K562 (cell line): Measurements from ENCODE around the gene LEPR. TPM values are rescaled to one million over a fixed set of nuclear protein-coding genes. Genes with fewer than 3 reads are reported as not detected.

ENCODE experiments used
- ATAC-seq: fragments of 200-7000 bp; cut with Tn5 transposase; 3 replicates; pipeline ENCODE4 v1.9.1; 2020; ENCODE audit warnings: moderate library complexity
- BruUV-seq: library from RNA; stranded (reverse); fragments of 400-500 nt; replicated peaks from 2 replicates; lab custom pipeline; 2021; lab: Mats Ljungman, UMichigan
- CTCF ChIA-PET: fragments of 300-600 bp; formaldehyde crosslinking; extraction: SDS; loops from one replicate; lab custom pipeline; 2021; ENCODE audit warnings: low intra/inter-chr PET ratio; lab: Yijun Ruan, JAX
- POLR2A ChIA-PET: fragments of 300-600, 350-650 bp; sonication (Branson Sonifier 250); formaldehyde crosslinking; extraction: SDS; loops from one replicate; lab custom pipeline; 2021; ENCODE audit warnings: antibody characterized with exemption, inconsistent platforms; lab: Yijun Ruan, JAX
- DNase-seq, 4 experiments: peaks; one replicate each; pipeline versions ENCODE4 v3.0.0 to v3.0.0-alpha.2; 2011 to 2018; ENCODE audit warnings: low spot score in 3 of 4, mixed read lengths in 3 of 4; ENCODE audit errors: extremely low read depth in 1 of 4
- FAIRE-seq: peaks from 2 replicates; lab custom pipeline; 2011; peaks lifted over from hg19 to GRCh38; lab: Jason Lieb, UNC
- H2AFZ ChIP-seq: 2 replicates; pipeline ENCODE4 v1.6.0; 2011; ENCODE audit warnings: low read depth, low read length, control low read depth, inconsistent platforms
- H3K27ac ChIP-seq: fragments of 200-600 bp; 3 replicates; pipeline ENCODE4 v1.8.0; 2011; ENCODE audit warnings: low read depth, mild to moderate bottlenecking, control low read depth, inconsistent platforms, low read length, moderate library complexity, mixed read lengths; ENCODE audit errors: extremely low read depth
- H3K27me3 ChIP-seq, 2 experiments: fragments of 300-600 bp in 1 of 2; 2 replicates in 1 of 2; 3 replicates in 1 of 2; pipeline versions ENCODE4 v1.6.0 to v1.8.0; 2011; ENCODE audit warnings: inconsistent platforms in 2 of 2, low read length in 2 of 2, mild to moderate bottlenecking in 1 of 2, mixed read lengths in 1 of 2, moderate library complexity in 1 of 2; ENCODE audit not compliant: control insufficient read depth in 2 of 2, insufficient read depth in 2 of 2
- H3K36me3 ChIP-seq: fragments of 300-600 bp; 3 replicates; pipeline ENCODE4 v1.8.0; 2011; ENCODE audit warnings: mild to moderate bottlenecking, low read length, inconsistent platforms; ENCODE audit not compliant: control insufficient read depth, insufficient read depth
- H3K4me1 ChIP-seq, 2 experiments: fragments of 200-600 bp in 1 of 2; replicated peaks in 1 of 2; 2 replicates in 1 of 2; 3 replicates in 1 of 2; pipeline versions ENCODE4 v1.5.1 to v1.8.0; 2011; ENCODE audit warnings: inconsistent platforms in 2 of 2, low read length in 2 of 2, mild to moderate bottlenecking in 1 of 2, mixed read lengths in 1 of 2, moderate library complexity in 1 of 2; ENCODE audit not compliant: control insufficient read depth in 2 of 2, insufficient read depth in 2 of 2
- H3K4me2 ChIP-seq: 2 replicates; pipeline ENCODE4 v1.6.1; 2011; ENCODE audit warnings: low read length, control low read depth, inconsistent platforms, mixed read lengths; ENCODE audit not compliant: insufficient read depth
- H3K4me3 ChIP-seq: fragments of 200-600 bp; sonication (generic), shearing (Covaris generic); 2 replicates; pipeline ENCODE4 v1.5.1; 2016; ENCODE audit warnings: control low read depth, inconsistent platforms
- H3K79me2 ChIP-seq: fragments of 200-600 bp; 3 replicates; pipeline ENCODE4 v1.8.0; 2011; ENCODE audit warnings: low read length, inconsistent platforms; ENCODE audit not compliant: control insufficient read depth, insufficient read depth
- H3K9ac ChIP-seq, 2 experiments: 2 replicates each; pipeline versions ENCODE4 v1.6.0 to v1.6.1; 2011; ENCODE audit warnings: low read depth in 2 of 2, low read length in 2 of 2, control low read depth in 1 of 2, inconsistent platforms in 1 of 2, mild to moderate bottlenecking in 1 of 2, mixed read lengths in 1 of 2; ENCODE audit not compliant: insufficient read depth in 1 of 2
- H3K9me1 ChIP-seq: one replicate; pipeline ENCODE4 v1.6.0; 2011; ENCODE audit warnings: inconsistent platforms, mild to moderate bottlenecking, low read length, moderate library complexity; ENCODE audit not compliant: control insufficient read depth, insufficient read depth
- H3K9me3 ChIP-seq: replicated peaks from 2 replicates; pipeline ENCODE4 v1.5.1; 2011; ENCODE audit warnings: low read depth, low read length, inconsistent platforms; ENCODE audit not compliant: control insufficient read depth, insufficient read depth
- H4K20me1 ChIP-seq: replicated peaks from 2 replicates; pipeline ENCODE4 v1.6.1; 2011; ENCODE audit warnings: low read length, inconsistent platforms, mixed read lengths; ENCODE audit not compliant: control insufficient read depth, insufficient read depth
- ARID1B ChIP-seq: fragments of 450-650 bp; IDR thresholded peaks from 2 replicates; pipeline ENCODE4 v1.6.1; 2016; ENCODE audit warnings: antibody characterized with exemption, mild to moderate bottlenecking, inconsistent platforms
- BCOR ChIP-seq: fragments of 450-650 bp; IDR thresholded peaks from 2 replicates; pipeline ENCODE4 v1.6.1; 2016
- CBFA2T2 ChIP-seq: fragments of 450-650 bp; conservative IDR thresholded peaks from 2 replicates; pipeline ENCODE4 v1.6.1; 2017; ENCODE audit warnings: mild to moderate bottlenecking
- CBFA2T3 ChIP-seq: fragments of 450-650 bp; IDR thresholded peaks from 2 replicates; pipeline ENCODE4 v1.6.1; 2017
- CC2D1A ChIP-seq: fragments of 450-650 bp; IDR thresholded peaks from 2 replicates; pipeline ENCODE4 v1.6.1; 2017; ENCODE audit warnings: mild to moderate bottlenecking
- DPF2 ChIP-seq: fragments of 450-650 bp; IDR thresholded peaks from 2 replicates; pipeline ENCODE4 v1.6.1; 2016
- ETS1 ChIP-seq: conservative IDR thresholded peaks from 2 replicates; pipeline ENCODE4 v1.6.1; 2011; ENCODE audit warnings: low read depth, mild to moderate bottlenecking, low read length; ENCODE audit not compliant: control insufficient read depth
- HDAC1 ChIP-seq, 2 experiments: fragments of 450-650 bp; IDR thresholded peaks; 2 replicates each; pipeline ENCODE4 v1.6.1; 2016 to 2017; ENCODE audit warnings: inconsistent platforms in 1 of 2, mild to moderate bottlenecking in 1 of 2, moderate library complexity in 1 of 2
- HOXB6 ChIP-seq: fragments of 250-450 bp; sonication (Bioruptor Pico); IDR thresholded peaks from 2 replicates; pipeline ENCODE4 v1.5.1; 2022; ENCODE audit warnings: mild to moderate bottlenecking, borderline replicate concordance
- MLLT1 ChIP-seq, 2 experiments: fragments of 450-650 bp; IDR thresholded peaks; 2 replicates each; pipeline ENCODE4 v1.6.1; 2016
- NCOR1 ChIP-seq: fragments of 450-650 bp; IDR thresholded peaks from 2 replicates; pipeline ENCODE4 v1.6.1; 2016; ENCODE audit warnings: mild to moderate bottlenecking, moderate library complexity
- PRDM10 ChIP-seq: fragments of 450-650 bp; IDR thresholded peaks from 2 replicates; pipeline ENCODE4 v1.6.1; 2018; ENCODE audit not compliant: partially characterized antibody
- RBM25 ChIP-seq: fragments of 200-400 bp; formaldehyde crosslinking; IDR thresholded peaks from 2 replicates; pipeline ENCODE4 v1.6.1; 2018; ENCODE audit warnings: low read length, low read depth, moderate library complexity; ENCODE audit not compliant: severe bottlenecking
- SMARCA4 ChIP-seq: fragments of 450-650 bp; IDR thresholded peaks from 2 replicates; pipeline ENCODE4 v1.6.1; 2016
- TAL1 ChIP-seq: fragments of 450-650 bp; IDR thresholded peaks from 2 replicates; pipeline ENCODE4 v1.6.1; 2016; ENCODE audit warnings: mild to moderate bottlenecking
- TCF3 ChIP-seq: sonication (generic); formaldehyde crosslinking; IDR thresholded peaks from 2 replicates; pipeline ENCODE4 v1.4.0; 2020; ENCODE audit warnings: mild to moderate bottlenecking, missing genetic modification reagents
- ZBTB7A ChIP-seq: IDR thresholded peaks from 2 replicates; pipeline ENCODE4 v1.6.1; 2011; ENCODE audit warnings: low read depth, mild to moderate bottlenecking, low read length, moderate library complexity, borderline replicate concordance; ENCODE audit not compliant: control insufficient read depth
- ZNF324 ChIP-seq: fragments of 250-450 bp; sonication (Bioruptor Pico); IDR thresholded peaks from 2 replicates; pipeline ENCODE4 v1.4.0; 2020; ENCODE audit warnings: mild to moderate bottlenecking
- ZNF785 ChIP-seq: fragments of 250-450 bp; sonication (Bioruptor Pico); IDR thresholded peaks from 2 replicates; pipeline ENCODE4 v1.4.0; 2020; ENCODE audit warnings: mild to moderate bottlenecking
- WGBS: fragments of 100-300 bp; shearing (Covaris generic); methylation state at CpG from one replicate; pipeline ENCODE4 v1.1.6; 2016; ENCODE audit warnings: low coverage, mixed read lengths; ENCODE audit not compliant: insufficient coverage; ENCODE audit errors: missing lambda C conversion rate; 5-methylcytosine and 5-hydroxymethylcytosine counted together
- in situ Hi-C: fragments of 300-500 bp; cut with MboI; formaldehyde crosslinking; loops from 4 replicates; pipeline ENCODE4 v1.15.0; 2018; ENCODE audit warnings: inconsistent platforms, mixed read lengths
- intact Hi-C: fragments of 100-400 bp; cut with micrococcal nuclease; formaldehyde crosslinking; loops from 2 replicates; pipeline ENCODE4 v1.14.2; 2022
- polyA plus RNA-seq, 8 experiments: library from polyadenylated mRNA; depleted of rRNA in 4 of 8; stranded (reverse) in 5 of 8; unstranded in 3 of 8; fragments of >200 nt; fragmentation: Nextera tagmentation in 2 of 8; fragmentation: Illumina TruSeq in 1 of 8; extraction: Ambion mirVana in 2 of 8; extraction: Trizol in 1 of 8; gene quantifications; 2 replicates each; pipeline versions ENCODE4 v1.2.1 to v1.2.3, GENCODE V29; 2011 to 2014; ENCODE audit warnings: inconsistent platforms in 1 of 8, missing spikeins in 1 of 8
- total RNA-seq, 7 experiments: library from RNA; depleted of rRNA in 6 of 7; stranded (reverse); fragments of >200 nt in 6 of 7; fragmentation: Illumina TruSeq in 2 of 7; extraction: Trizol in 2 of 7; gene quantifications; 2 replicates each; pipeline versions ENCODE4 v1.2.1 to v1.2.3, GENCODE V29; 2011 to 2021; ENCODE audit warnings: low replicate concordance in 1 of 7

LEPR gene
- total and polyA plus RNA-seq, 9 of the 15 experiments (the other 6 are each of a cell fraction or from before 2014, with no cell fraction given) = 12.2 to 111 (median 43.1) TPM

GRCh38 chr1:65437616-65438015 is 17.1 kb downstream of the LEPR start:
- no TSS peak for BruUV-seq
- H3K79me2 ChIP-seq = peaks cover 13% of the 10 kb centered on the region; the same call in 1 of the 3 replicates
- ChIA-PET CTCF (no interaction called here), POLR2A (interaction anchor here (0.6 kb wide), 1 partner anchor 259 kb away, joined by 3 read pairs; no protein-coding TSS in a partner anchor)
- peak overlapping the region; percentile 57; the same call in 2 of the 3 replicates for H3K27ac ChIP-seq
- H3K4me1 ChIP-seq = peaks cover 9 to 20% of the 10 kb centered on the region in 2 experiments; a peak in 4 of 5 replicates
- no peaks in the 10 kb centered on the region for H4K20me1 ChIP-seq
- ATAC-seq = peak; percentile 79
- no peak overlapping the region for H3K4me3 ChIP-seq
- 21% methylated on average over 7 of the region's 7 CpGs for WGBS
- H2AFZ ChIP-seq = peak overlapping the region; percentile 52; the same call in 1 of the 2 replicates
- intact Hi-C loops = loop anchor here (10.0 kb wide), 1 partner anchor 517 kb away; no protein-coding TSS in a partner anchor
- no peaks in the 10 kb centered on the region for H3K27me3 ChIP-seq
- H3K36me3 ChIP-seq = peaks cover 33% of the 10 kb centered on the region
- no peaks in the 10 kb centered on the region for H3K9me3 ChIP-seq
- peak; percentile 15 for FAIRE-seq
- no peaks in the 10 kb centered on the region for H3K9me1 ChIP-seq
- H3K9ac ChIP-seq = peak overlapping the region in 1 of 2 experiments; percentile 22; a peak in 2 of 4 replicates
- in situ Hi-C loops = loop anchor here (10.0 kb wide), 1 partner anchor 257 kb away; no protein-coding TSS in a partner anchor
- peak in 2 of 4 experiments; percentile 28 to 64 for DNase-seq
- peak overlapping the region; percentile 35 for H3K4me2 ChIP-seq
- TF ChIP-seq MLLT1 (IDR thresholded peaks at IDR 0.05) (peak in 1 of 2 experiments; percentile 44; a peak in 1 of 4 replicates), TAL1 (0 out of 2 replicates have a peak, but pooled peaks have one; percentile 22), CBFA2T3 (peak; percentile 74), ARID1B (peak; percentile 57), ZNF324 (no peak), SMARCA4 (peak; percentile 20; the same call in 1 of the 2 replicates), ZBTB7A (0 out of 2 replicates have a peak, but pooled peaks have one; percentile 18), CBFA2T2 (peak; percentile 54), HDAC1 (IDR thresholded peaks at IDR 0.05) (0 out of 4 replicates have a peak, but pooled peaks of 1 of the 2 experiments have one; percentile 37), BCOR (no peak), TCF3 (CRISPR knock-in tag) (peak; percentile 58), NCOR1 (peak; percentile 4; the same call in 1 of the 2 replicates), ETS1 (no peak), DPF2 (peak; percentile 65), ZNF785 (CRISPR knock-in tag) (no peak), HOXB6 (CRISPR knock-in tag) (no peak), CC2D1A (0 out of 2 replicates have a peak, but pooled peaks have one; percentile 21), PRDM10 (peak; percentile 16), RBM25 (no peak)
